Measurements from ENCODE around the gene SLCO2A1. TPM values are rescaled to one million over a fixed set of nuclear protein-coding genes. Genes with fewer than 3 reads are reported as not detected.

SLCO2A1 gene
- total and polyA plus RNA-seq, 2 experiments from 2014 or later: 0.22 to 4.8 TPM

- in situ Hi-C loops (cut with MboI): no loop called here
- Histone ChIP-seq H3K9me2 (ENCODE audit: insufficient read depth) (no peaks in the 10 kb centered on the region), H3K36me3 (ENCODE audit: low read depth) (no peaks in the 10 kb centered on the region), H3K27me3 (replicated peaks; ENCODE audit: insufficient read depth) (no peaks in the 10 kb centered on the region), H3K4me2 (ENCODE audit: unreplicated experiment) (no peak overlapping the region), H2AFZ (no peak overlapping the region), H3K27ac (no peak overlapping the region), H3K4me3 (no peak overlapping the region), H3K79me2 (ENCODE audit: insufficient read depth) (no peaks in the 10 kb centered on the region), H3K9ac (no peak overlapping the region), H3K9me3 (ENCODE audit: low read depth) (no peaks in the 10 kb centered on the region), H4K20me1 (ENCODE audit: insufficient read depth) (no peaks in the 10 kb centered on the region), H3F3A (ENCODE audit: insufficient read depth) (no peaks in the 10 kb centered on the region), H3K4me1 (ENCODE audit: insufficient read depth) (no peaks in the 10 kb centered on the region)
- TF ChIP-seq EZH2 (IDR thresholded peaks at IDR 0.05; ENCODE audit: insufficient read depth, poor library complexity, severe bottlenecking) (no peak), EZH2phosphoT487 (IDR thresholded peaks at IDR 0.05; ENCODE audit: insufficient read depth, low read depth) (no peak)
- 77% methylated on average over 9 of the region's 9 CpGs for WGBS, 2 experiments (ENCODE audit: low coverage in 1 of 2, low lambda C conversion rate in 2 of 2, missing lambda C conversion rate in 2 of 2)
- DNase-seq: no peak
Observed at GRCh38 chr3:133983576-133984560, 45.9 kb downstream of the SLCO2A1 start.

GRCh38 chr3:133983126-133983525 is 46.6 kb downstream of the SLCO2A1 start:
- no peaks in the 10 kb centered on the region for H3K9me2 ChIP-seq (ENCODE audit: insufficient read depth)
- H3K36me3 ChIP-seq (ENCODE audit: low read depth): no peaks in the 10 kb centered on the region
- no peaks in the 10 kb centered on the region for H3K27me3 ChIP-seq (replicated peaks; ENCODE audit: insufficient read depth)
- H3K9me3 ChIP-seq (ENCODE audit: low read depth): no peaks in the 10 kb centered on the region
- H4K20me1 ChIP-seq (ENCODE audit: insufficient read depth): no peaks in the 10 kb centered on the region
- no peak overlapping the region for H3K4me3 ChIP-seq
- no peaks in the 10 kb centered on the region for H3K4me1 ChIP-seq (ENCODE audit: insufficient read depth)
- in situ Hi-C loops (cut with MboI): no loop called here
- H3K79me2 ChIP-seq (ENCODE audit: insufficient read depth): no peaks in the 10 kb centered on the region
- 46 to 48% methylated on average over 7 of the region's 7 CpGs for WGBS, 2 experiments (ENCODE audit: low coverage in 1 of 2, low lambda C conversion rate in 2 of 2, missing lambda C conversion rate in 2 of 2)
- H3K9ac ChIP-seq: no peak overlapping the region
- no peak for DNase-seq
- no peak overlapping the region for H3K27ac ChIP-seq
- H2AFZ ChIP-seq: no peak overlapping the region
- no peak for TF ChIP-seq EZH2 (IDR thresholded peaks at IDR 0.05; ENCODE audit: insufficient read depth, poor library complexity, severe bottlenecking)
- TF ChIP-seq EZH2phosphoT487 (IDR thresholded peaks at IDR 0.05; ENCODE audit: insufficient read depth, low read depth): no peak
- H3K4me2 ChIP-seq (ENCODE audit: unreplicated experiment): no peak overlapping the region
- no peaks in the 10 kb centered on the region for H3F3A ChIP-seq (ENCODE audit: insufficient read depth)

DNA sequence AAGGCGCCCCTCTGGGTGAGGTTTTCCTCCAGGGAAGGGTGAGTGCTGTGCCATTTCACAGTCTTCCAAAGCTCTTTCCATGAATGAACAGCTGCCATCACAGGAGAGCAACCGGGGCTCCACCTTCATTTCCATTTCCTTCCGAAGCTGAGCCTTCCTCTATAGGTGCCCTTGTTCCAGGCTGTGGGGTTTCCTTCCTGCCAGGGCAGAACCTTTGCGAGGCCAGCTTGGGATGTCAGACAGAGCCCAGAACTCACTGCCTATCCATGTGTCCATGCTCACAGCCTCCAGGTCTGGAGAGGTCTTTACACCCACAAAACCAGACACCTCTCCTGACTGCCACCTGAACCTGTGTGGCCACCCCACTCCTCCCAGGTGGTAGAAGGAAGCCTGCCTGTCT is 49.2 kb downstream of the SLCO2A1 start:
- 69 to 74% methylated on average over 4 of the region's 4 CpGs for WGBS, 2 experiments (ENCODE audit: low coverage in 1 of 2, low lambda C conversion rate in 2 of 2, missing lambda C conversion rate in 2 of 2)
- in situ Hi-C loops (cut with MboI): no loop called here

GRCh38 chr3:133980035-133980434 is 49.7 kb downstream of the SLCO2A1 start:
- DNase-seq: no peak
- H4K20me1 ChIP-seq (ENCODE audit: insufficient read depth): no peaks in the 10 kb centered on the region

More for the DNA sequence above, 49.2 kb downstream of the SLCO2A1 start:
- TF ChIP-seq EZH2phosphoT487 (IDR thresholded peaks at IDR 0.05; ENCODE audit: insufficient read depth, low read depth) (no peak), EZH2 (IDR thresholded peaks at IDR 0.05; ENCODE audit: insufficient read depth, poor library complexity, severe bottlenecking) (no peak)
- H3K79me2 ChIP-seq (ENCODE audit: insufficient read depth): no peaks in the 10 kb centered on the region
- no peak for DNase-seq
- H4K20me1 ChIP-seq (ENCODE audit: insufficient read depth): no peaks in the 10 kb centered on the region
- H3K4me1 ChIP-seq (ENCODE audit: insufficient read depth): no peaks in the 10 kb centered on the region
- no peaks in the 10 kb centered on the region for H3F3A ChIP-seq (ENCODE audit: insufficient read depth)
- H3K9ac ChIP-seq: no peak overlapping the region
- H2AFZ ChIP-seq: no peak overlapping the region
- no peak overlapping the region for H3K27ac ChIP-seq
- no peak overlapping the region for H3K4me2 ChIP-seq (ENCODE audit: unreplicated experiment)
- H3K4me3 ChIP-seq: no peak overlapping the region
- no peaks in the 10 kb centered on the region for H3K9me2 ChIP-seq (ENCODE audit: insufficient read depth)
- H3K36me3 ChIP-seq (ENCODE audit: low read depth): no peaks in the 10 kb centered on the region
- no peaks in the 10 kb centered on the region for H3K9me3 ChIP-seq (ENCODE audit: low read depth)
- no peaks in the 10 kb centered on the region for H3K27me3 ChIP-seq (replicated peaks; ENCODE audit: insufficient read depth)

More at GRCh38 chr3:133980035-133980434, 49.7 kb downstream of the SLCO2A1 start:
- 52 to 61% methylated on average over 2 of the region's 2 CpGs for WGBS, 2 experiments (ENCODE audit: low coverage in 1 of 2, low lambda C conversion rate in 2 of 2, missing lambda C conversion rate in 2 of 2)
- Histone ChIP-seq H3K79me2 (ENCODE audit: insufficient read depth) (no peaks in the 10 kb centered on the region), H3K9me3 (ENCODE audit: low read depth) (no peaks in the 10 kb centered on the region), H3K36me3 (ENCODE audit: low read depth) (no peaks in the 10 kb centered on the region), H3K4me2 (ENCODE audit: unreplicated experiment) (no peak overlapping the region), H3K4me3 (no peak overlapping the region), H3K27me3 (replicated peaks; ENCODE audit: insufficient read depth) (no peaks in the 10 kb centered on the region), H3K9ac (no peak overlapping the region), H3K27ac (no peak overlapping the region), H2AFZ (no peak overlapping the region), H3F3A (ENCODE audit: insufficient read depth) (no peaks in the 10 kb centered on the region), H3K9me2 (ENCODE audit: insufficient read depth) (no peaks in the 10 kb centered on the region), H3K4me1 (ENCODE audit: insufficient read depth) (no peaks in the 10 kb centered on the region)
- TF ChIP-seq EZH2phosphoT487 (IDR thresholded peaks at IDR 0.05; ENCODE audit: insufficient read depth, low read depth) (no peak), EZH2 (IDR thresholded peaks at IDR 0.05; ENCODE audit: insufficient read depth, poor library complexity, severe bottlenecking) (no peak)
- in situ Hi-C loops (cut with MboI): no loop called here

All from GM23248 (cell line).